ENCODE measurements around the gene CASD1.

- TF ChIP-seq CTCF (IDR thresholded peaks at IDR 0.05), result no peak
- no peak for TF ChIP-seq POLR2A (IDR thresholded peaks at IDR 0.05)
Observed at GRCh38 chr7:94530109-94530508, 20.5 kb downstream of the CASD1 start.

All from transverse colon (tissue), 3 donors.